ENCODE data around the gene TSPAN9. TPM values are rescaled to one million over a fixed set of nuclear protein-coding genes. Genes with fewer than 3 reads are reported as not detected.

TSPAN9 gene
- total and polyA plus RNA-seq, 4 donors: 7.1 to 50.6 (median 35.5) TPM

- intact Hi-C loops (cut with DNase I): loop anchor here (2.0 to 5.0 kb wide), 6 partner anchors 48 to 132 kb away; partner anchors contain the start of gene TSPAN9 (in 1 of the 2)
- Histone ChIP-seq H3K4me1 (ENCODE audit: control insufficient read depth in 1 of 2, insufficient read depth in 2 of 2, low read length in 2 of 2) (peaks cover 0 to 2% of the 10 kb centered on the region in 2 donors), H3K4me3 (ENCODE audit: low read length in 2 of 2) (no peak overlapping the region), H3K9me3 (ENCODE audit: control insufficient read depth, low read length) (no peaks in the 10 kb centered on the region), H3K36me3 (ENCODE audit: control insufficient read depth in 1 of 2, insufficient read depth in 2 of 2, low read length in 1 of 2) (no peaks in the 10 kb centered on the region), H3K27ac (ENCODE audit: low read depth in 1 of 2, low read length in 2 of 2) (no peak overlapping the region), H3K27me3 (ENCODE audit: control insufficient read depth in 1 of 2, insufficient read depth in 2 of 2, low read length in 1 of 2) (no peaks in the 10 kb centered on the region)
- 90 to 93% methylated on average over 10 of the region's 10 CpGs for WGBS, 2 donors
- ATAC-seq (ENCODE audit: low FRiP score): no peak
- DNase-seq: no peak
Observed at GRCh38 chr12:3204143-3204542, 127.0 kb downstream of the TSPAN9 start.

GRCh38 chr12:3204730-3205531 is 127.8 kb downstream of the TSPAN9 start:
- no peak for ATAC-seq (ENCODE audit: low FRiP score)
- no peaks in the 10 kb centered on the region for H3K27me3 ChIP-seq (ENCODE audit: control insufficient read depth in 1 of 2, insufficient read depth in 2 of 2, low read length in 1 of 2)
- H3K4me3 ChIP-seq (ENCODE audit: low read length in 2 of 2): no peak overlapping the region
- WGBS, 2 donors: 62 to 64% methylated on average over 16 of the region's 16 CpGs
- no peak for DNase-seq
- peaks cover 0 to 2% of the 10 kb centered on the region in 2 donors for H3K4me1 ChIP-seq (ENCODE audit: control insufficient read depth in 1 of 2, insufficient read depth in 2 of 2, low read length in 2 of 2)
- intact Hi-C loops (cut with DNase I): loop anchor here (2.0 to 5.0 kb wide), 6 partner anchors 47 to 133 kb away; partner anchors contain the start of gene TSPAN9 (in 1 of the 2)
- no peaks in the 10 kb centered on the region for H3K9me3 ChIP-seq (ENCODE audit: control insufficient read depth, low read length)
- no peaks in the 10 kb centered on the region for H3K36me3 ChIP-seq (ENCODE audit: control insufficient read depth in 1 of 2, insufficient read depth in 2 of 2, low read length in 1 of 2)
- H3K27ac ChIP-seq (ENCODE audit: low read depth in 1 of 2, low read length in 2 of 2): no peak overlapping the region

DNA sequence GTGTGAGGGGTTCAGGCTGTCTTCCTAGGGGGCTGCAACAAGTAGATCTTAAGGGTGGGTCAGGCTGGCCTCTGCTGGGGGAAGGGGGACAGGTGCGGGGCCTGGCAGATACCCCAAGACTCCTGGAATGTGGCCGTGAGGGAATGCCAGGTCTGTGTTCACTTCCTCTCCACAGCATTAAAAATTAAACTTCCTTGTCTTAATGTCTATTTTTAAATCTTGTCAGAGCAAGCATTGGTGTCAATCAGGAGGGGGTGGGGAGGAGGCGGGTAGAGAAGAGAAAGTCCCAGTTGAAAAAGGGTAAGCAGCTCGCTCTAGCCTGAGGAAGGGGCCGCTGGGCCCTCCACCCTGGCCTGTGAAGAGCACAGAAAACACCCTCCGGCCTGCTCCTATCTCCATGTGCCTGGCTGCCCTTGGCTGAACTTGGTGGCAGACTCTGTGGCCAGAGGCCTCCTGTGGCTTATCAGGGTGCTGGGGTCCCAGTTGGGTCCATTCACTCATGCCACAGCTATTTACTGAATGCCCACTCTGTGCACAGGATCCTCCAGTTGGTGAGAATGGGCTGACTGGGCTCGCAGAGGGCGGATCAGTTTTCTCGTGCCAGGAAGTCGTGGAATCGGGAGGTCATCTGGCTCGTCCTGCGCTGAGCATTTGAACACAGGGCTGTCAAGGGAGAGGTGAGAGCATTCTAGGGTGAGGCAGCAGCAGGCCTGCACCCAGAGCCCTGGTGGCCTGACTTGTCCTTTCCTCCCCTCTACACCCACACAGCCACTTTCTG is 128.8 kb downstream of the TSPAN9 start:
- intact Hi-C loops (cut with DNase I): loop anchor here in 1 of 2 donors (2.0 kb wide), 1 partner anchor 71 kb away; no protein-coding TSS in a partner anchor
- ATAC-seq (ENCODE audit: low FRiP score) (no peak), DNase-seq (no peak)
- no peaks in the 10 kb centered on the region for H3K9me3 ChIP-seq (ENCODE audit: control insufficient read depth, low read length)
- no peaks in the 10 kb centered on the region for H3K36me3 ChIP-seq (ENCODE audit: control insufficient read depth in 1 of 2, insufficient read depth in 2 of 2, low read length in 1 of 2)
- 43 to 47% methylated on average over 13 of the region's 13 CpGs for WGBS, 2 donors
- H3K27ac ChIP-seq (ENCODE audit: low read depth in 1 of 2, low read length in 2 of 2): no peak overlapping the region
- no peaks in the 10 kb centered on the region for H3K27me3 ChIP-seq (ENCODE audit: control insufficient read depth in 1 of 2, insufficient read depth in 2 of 2, low read length in 1 of 2)
- no peak overlapping the region for H3K4me3 ChIP-seq (ENCODE audit: low read length in 2 of 2)
- peaks cover 0 to 2% of the 10 kb centered on the region in 2 donors for H3K4me1 ChIP-seq (ENCODE audit: control insufficient read depth in 1 of 2, insufficient read depth in 2 of 2, low read length in 2 of 2)

DNA sequence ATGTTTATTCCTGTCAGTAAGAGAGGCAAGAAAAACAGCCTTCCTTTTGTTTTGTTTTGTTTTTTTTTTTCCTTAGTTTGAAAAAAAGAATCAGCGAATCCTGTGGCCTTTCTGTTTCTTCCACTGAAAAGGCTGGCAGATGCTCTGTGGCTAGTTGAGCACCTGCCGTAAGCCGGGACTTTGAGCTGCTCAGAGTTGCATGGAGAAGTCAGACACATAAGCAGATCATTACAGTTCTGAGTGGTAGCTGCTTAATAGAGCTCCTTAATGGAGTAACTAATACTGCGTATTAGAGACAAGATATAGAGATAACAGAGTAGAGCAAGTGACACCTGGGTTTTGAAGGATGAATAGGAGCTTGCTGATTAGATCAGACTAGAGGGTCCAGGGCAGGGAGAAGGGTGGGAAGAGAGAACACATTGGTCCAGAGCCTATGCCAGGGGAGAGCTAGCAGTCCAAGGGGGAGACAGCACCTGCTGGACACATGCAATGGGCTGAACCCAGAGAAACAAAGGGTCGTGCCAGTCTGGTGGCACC is 129.4 kb downstream of the TSPAN9 start:
- Histone ChIP-seq H3K27ac (ENCODE audit: low read depth in 1 of 2, low read length in 2 of 2) (no peak overlapping the region), H3K4me3 (ENCODE audit: low read length in 2 of 2) (no peak overlapping the region), H3K9me3 (ENCODE audit: control insufficient read depth, low read length) (no peaks in the 10 kb centered on the region), H3K4me1 (ENCODE audit: control insufficient read depth in 1 of 2, insufficient read depth in 2 of 2, low read length in 2 of 2) (peaks cover 0 to 2% of the 10 kb centered on the region in 2 donors), H3K36me3 (ENCODE audit: control insufficient read depth in 1 of 2, insufficient read depth in 2 of 2, low read length in 1 of 2) (no peaks in the 10 kb centered on the region), H3K27me3 (ENCODE audit: control insufficient read depth in 1 of 2, insufficient read depth in 2 of 2, low read length in 1 of 2) (no peaks in the 10 kb centered on the region)
- WGBS, 2 donors: 72 to 76% methylated on average over 5 of the region's 5 CpGs
- intact Hi-C loops (cut with DNase I): no loop called here
- ATAC-seq (ENCODE audit: low FRiP score) (no peak), DNase-seq (no peak)

DNA sequence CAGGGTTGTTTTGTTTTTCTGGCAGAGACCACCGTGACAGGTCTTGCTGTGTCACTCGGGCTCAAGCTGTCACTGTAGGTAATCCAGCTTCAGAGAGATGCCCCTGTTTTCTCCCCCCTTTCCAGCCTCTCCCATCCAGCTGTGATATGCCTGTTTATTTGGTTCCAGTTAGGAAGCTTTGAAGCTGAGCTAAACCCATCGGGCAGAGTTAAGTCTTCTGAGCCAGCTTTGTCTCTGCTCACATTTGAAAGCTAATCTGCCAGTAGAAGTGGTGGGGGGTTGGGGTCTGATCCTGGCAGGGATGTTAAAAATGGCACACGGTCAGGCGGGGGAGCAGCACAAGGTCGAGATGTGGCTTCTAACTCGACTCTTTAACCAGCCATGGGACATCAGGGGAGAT is 130.0 kb downstream of the TSPAN9 start:
- no peaks in the 10 kb centered on the region for H3K9me3 ChIP-seq (ENCODE audit: control insufficient read depth, low read length)
- H3K4me1 ChIP-seq (ENCODE audit: control insufficient read depth in 1 of 2, insufficient read depth in 2 of 2, low read length in 2 of 2): peaks cover 0 to 2% of the 10 kb centered on the region in 2 donors
- ATAC-seq (ENCODE audit: low FRiP score): no peak
- WGBS, 2 donors: 73 to 78% methylated on average over 7 of the region's 7 CpGs
- no peaks in the 10 kb centered on the region for H3K36me3 ChIP-seq (ENCODE audit: control insufficient read depth in 1 of 2, insufficient read depth in 2 of 2, low read length in 1 of 2)
- H3K4me3 ChIP-seq (ENCODE audit: low read length in 2 of 2): no peak overlapping the region
- intact Hi-C loops (cut with DNase I): no loop called here
- no peak for DNase-seq
- no peak overlapping the region for H3K27ac ChIP-seq (ENCODE audit: low read depth in 1 of 2, low read length in 2 of 2)
- no peaks in the 10 kb centered on the region for H3K27me3 ChIP-seq (ENCODE audit: control insufficient read depth in 1 of 2, insufficient read depth in 2 of 2, low read length in 1 of 2)

- H3K9me3 ChIP-seq (ENCODE audit: control insufficient read depth, low read length): no peaks in the 10 kb centered on the region
- no peaks in the 10 kb centered on the region for H3K36me3 ChIP-seq (ENCODE audit: control insufficient read depth in 1 of 2, insufficient read depth in 2 of 2, low read length in 1 of 2)
- H3K27me3 ChIP-seq (ENCODE audit: control insufficient read depth in 1 of 2, insufficient read depth in 2 of 2, low read length in 1 of 2): no peaks in the 10 kb centered on the region
- intact Hi-C loops (cut with DNase I): no loop called here
- 89 to 91% methylated on average over 13 of the region's 13 CpGs for WGBS, 2 donors
- H3K27ac ChIP-seq (ENCODE audit: low read depth in 1 of 2, low read length in 2 of 2): no peak overlapping the region
- no peak overlapping the region for H3K4me3 ChIP-seq (ENCODE audit: low read length in 2 of 2)
- no peak for ATAC-seq (ENCODE audit: low FRiP score)
- peaks cover 0 to 2% of the 10 kb centered on the region in 2 donors for H3K4me1 ChIP-seq (ENCODE audit: control insufficient read depth in 1 of 2, insufficient read depth in 2 of 2, low read length in 2 of 2)
- no peak for DNase-seq
Observed at GRCh38 chr12:3207858-3208257, 130.7 kb downstream of the TSPAN9 start.

GRCh38 chr12:3213188-3213587 is 136.0 kb downstream of the TSPAN9 start:
- WGBS, 2 donors: 66 to 71% methylated on average over 9 of the region's 9 CpGs
- no peaks in the 10 kb centered on the region for H3K27me3 ChIP-seq (ENCODE audit: control insufficient read depth in 1 of 2, insufficient read depth in 2 of 2, low read length in 1 of 2)
- intact Hi-C loops (cut with DNase I): no loop called here
- no peak overlapping the region for H3K4me3 ChIP-seq (ENCODE audit: low read length in 2 of 2)
- H3K4me1 ChIP-seq (ENCODE audit: control insufficient read depth in 1 of 2, insufficient read depth in 2 of 2, low read length in 2 of 2): no peaks in the 10 kb centered on the region
- DNase-seq (no peak), ATAC-seq (ENCODE audit: low FRiP score) (no peak)
- H3K9me3 ChIP-seq (ENCODE audit: control insufficient read depth, low read length): no peaks in the 10 kb centered on the region
- H3K27ac ChIP-seq (ENCODE audit: low read depth in 1 of 2, low read length in 2 of 2): no peak overlapping the region
- no peaks in the 10 kb centered on the region for H3K36me3 ChIP-seq (ENCODE audit: control insufficient read depth in 1 of 2, insufficient read depth in 2 of 2, low read length in 1 of 2)

DNA sequence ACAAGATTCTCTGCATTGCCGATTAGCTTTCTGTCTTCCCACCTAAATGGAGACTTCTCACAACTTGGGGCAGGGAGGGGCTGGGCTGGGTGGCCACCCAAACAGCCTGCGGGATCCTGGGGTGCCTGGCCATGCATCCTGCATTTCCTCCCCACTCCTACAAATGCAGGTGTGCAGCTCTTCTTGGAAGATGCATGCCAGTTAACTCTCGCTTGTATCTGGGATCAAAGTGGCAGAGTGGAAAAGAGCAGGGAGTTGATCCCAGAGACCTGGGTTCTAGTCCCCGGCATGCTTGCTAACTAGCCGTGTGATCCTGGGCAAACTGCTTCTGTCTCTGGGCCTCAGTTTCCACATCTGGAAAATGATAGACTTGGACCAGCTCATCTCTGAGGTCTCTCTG is 136.6 kb downstream of the TSPAN9 start:
- Histone ChIP-seq H3K4me1 (ENCODE audit: control insufficient read depth in 1 of 2, insufficient read depth in 2 of 2, low read length in 2 of 2) (no peaks in the 10 kb centered on the region), H3K9me3 (ENCODE audit: control insufficient read depth, low read length) (no peaks in the 10 kb centered on the region), H3K27me3 (ENCODE audit: control insufficient read depth in 1 of 2, insufficient read depth in 2 of 2, low read length in 1 of 2) (no peaks in the 10 kb centered on the region), H3K36me3 (ENCODE audit: control insufficient read depth in 1 of 2, insufficient read depth in 2 of 2, low read length in 1 of 2) (no peaks in the 10 kb centered on the region), H3K27ac (ENCODE audit: low read depth in 1 of 2, low read length in 2 of 2) (no peak overlapping the region), H3K4me3 (ENCODE audit: low read length in 2 of 2) (no peak overlapping the region)
- ATAC-seq (ENCODE audit: low FRiP score) (no peak), DNase-seq (no peak)
- intact Hi-C loops (cut with DNase I): no loop called here
- 94 to 98% methylated on average over 5 of the region's 5 CpGs for WGBS, 2 donors

Measured in aorta (tissue), 5 donors.